MM.1S (cell line): ENCODE results near the gene BEAN1.
A peak's percentile ranks its signal among the peaks of the same experiment; 100 is the strongest.

Source experiments
- DNase-seq: peaks from one replicate; pipeline ENCODE4 v3.0.0-alpha.2; 2015
- H2AFZ ChIP-seq: fragments of 300-600 bp; sonication (generic); 2 replicates; pipeline ENCODE4 v1.6.0; 2016; ENCODE audit warnings: antibody characterized with exemption, low read length
- H3F3A ChIP-seq: fragments of 300-600 bp; sonication (generic); 2 replicates; pipeline ENCODE4 v1.6.1; 2016; ENCODE audit warnings: mild to moderate bottlenecking, antibody characterized with exemption, low read length, moderate library complexity, mixed read lengths; ENCODE audit not compliant: insufficient read depth
- H3K27ac ChIP-seq: fragments of 300-600 bp; sonication (generic); 2 replicates; pipeline ENCODE4 v1.5.1; 2016; ENCODE audit warnings: mild to moderate bottlenecking, low read length
- H3K27me3 ChIP-seq: fragments of 300-600 bp; sonication (generic); replicated peaks from 2 replicates; pipeline ENCODE4 v1.6.0; 2016; ENCODE audit warnings: low read length; ENCODE audit not compliant: insufficient read depth
- H3K36me3 ChIP-seq: fragments of 300-600 bp; sonication (generic); replicated peaks from 2 replicates; pipeline ENCODE4 v1.6.1; 2016; ENCODE audit warnings: mild to moderate bottlenecking, low read length, mixed read lengths; ENCODE audit not compliant: insufficient read depth
- H3K4me1 ChIP-seq: fragments of 300-600 bp; sonication (generic); 2 replicates; pipeline ENCODE4 v1.6.1; 2016; ENCODE audit warnings: low read length, mixed read lengths
- H3K4me2 ChIP-seq: fragments of 300-600 bp; sonication (generic); 2 replicates; pipeline ENCODE4 v1.6.0; 2016; ENCODE audit warnings: low read depth, low read length
- H3K4me3 ChIP-seq: fragments of 300-600 bp; sonication (generic); 2 replicates; pipeline ENCODE4 v1.5.1; 2016; ENCODE audit warnings: low read length, mixed read lengths
- H3K79me2 ChIP-seq: fragments of 300-600 bp; sonication (generic); 2 replicates; pipeline ENCODE4 v1.6.1; 2016; ENCODE audit warnings: mixed run types, low read length, mixed read lengths
- H3K9ac ChIP-seq: fragments of 300-600 bp; sonication (generic); 2 replicates; pipeline ENCODE4 v1.6.1; 2016; ENCODE audit warnings: low read length, mixed read lengths
- H3K9me2 ChIP-seq: fragments of 300-600 bp; sonication (generic); replicated peaks from 2 replicates; pipeline ENCODE4 v1.6.1; 2016; ENCODE audit warnings: mild to moderate bottlenecking, low read length, mixed read lengths; ENCODE audit not compliant: insufficient read depth
- H3K9me3 ChIP-seq: fragments of 300-600 bp; sonication (generic); replicated peaks from 2 replicates; pipeline ENCODE4 v1.6.1; 2016; ENCODE audit warnings: mild to moderate bottlenecking, low read length, mixed read lengths; ENCODE audit not compliant: insufficient read depth
- H4K20me1 ChIP-seq: fragments of 300-600 bp; sonication (generic); 2 replicates; pipeline ENCODE4 v1.6.1; 2016; ENCODE audit warnings: mild to moderate bottlenecking, low read length, moderate library complexity, mixed read lengths; ENCODE audit not compliant: insufficient read depth
- EZH2 ChIP-seq: fragments of 300-600 bp; sonication (generic); optimal IDR thresholded peaks from 2 replicates; pipeline ENCODE3; 2017; ENCODE audit warnings: low read depth, mild to moderate bottlenecking, antibody characterized with exemption, low read length, mixed read lengths
- EZH2phosphoT487 ChIP-seq: fragments of 300-600 bp; sonication (generic); IDR thresholded peaks from 2 replicates; pipeline ENCODE4 v1.6.1; 2018; ENCODE audit warnings: antibody characterized with exemption, low read length
- TF ChIP-seq, protein P1 (sequence below): fragments of 300-600 bp; sonication (generic); IDR thresholded peaks from 2 replicates; pipeline ENCODE4 v1.5.1; 2016; ENCODE audit warnings: antibody characterized with exemption, low read length, mixed read lengths

The BEAN1 gene

DNA sequence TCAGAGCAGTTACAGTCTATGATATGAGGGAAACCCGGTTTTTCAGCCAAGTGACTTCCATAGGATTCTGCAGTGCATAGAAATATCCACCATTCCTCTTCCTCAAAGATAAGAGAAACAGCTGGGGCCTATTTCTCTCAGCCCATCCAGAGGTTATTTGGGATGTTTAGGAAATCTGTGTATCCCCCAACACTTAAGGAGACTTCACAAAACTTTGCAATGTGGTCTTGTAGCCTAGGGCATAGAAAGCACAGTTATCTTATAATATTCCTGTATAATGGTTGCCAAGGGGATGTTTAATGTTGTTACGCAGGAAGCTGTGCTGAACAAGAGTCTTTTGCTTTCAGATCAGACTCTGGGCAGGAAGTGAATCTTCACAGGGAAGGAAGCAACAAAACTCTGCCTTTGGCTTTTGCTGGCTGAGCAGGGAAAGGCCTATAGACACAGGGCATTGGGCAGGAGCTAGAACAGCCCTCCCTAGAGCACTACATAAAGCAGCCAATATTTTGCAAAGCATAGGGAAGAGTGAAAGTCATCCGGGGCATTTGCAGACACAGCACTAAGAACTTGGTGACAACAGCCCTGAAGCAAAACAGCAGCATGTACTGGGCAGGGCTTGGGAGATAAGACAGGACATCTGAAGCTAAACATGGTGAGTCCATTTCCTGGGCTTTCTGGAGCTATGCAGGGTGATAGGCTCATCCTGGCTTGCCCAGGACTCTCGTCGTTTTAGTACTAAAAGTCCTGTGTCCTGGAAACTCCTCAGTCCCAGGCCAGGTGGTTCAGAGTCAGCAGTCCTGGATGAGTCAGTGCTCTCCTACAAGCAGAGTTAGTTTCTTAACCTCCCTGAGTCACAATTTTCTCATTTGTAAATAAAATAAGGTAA, 18.7 kb upstream of the BEAN1 start:
- H3K4me1 ChIP-seq = peaks cover 17% of the 10 kb centered on the region
- no peaks in the 10 kb centered on the region for H3K9me3 ChIP-seq
- DNase-seq = peak; percentile 72
- peaks cover 15% of the 10 kb centered on the region for H3F3A ChIP-seq
- 0 out of 2 replicates have a peak, but pooled peaks cover 16% of the 10 kb centered on the region for H3K27me3 ChIP-seq
- peak overlapping the region; percentile 68 for H3K9ac ChIP-seq
- peak overlapping the region; percentile 64 for H3K4me3 ChIP-seq
- TF ChIP-seq, protein P1, sequence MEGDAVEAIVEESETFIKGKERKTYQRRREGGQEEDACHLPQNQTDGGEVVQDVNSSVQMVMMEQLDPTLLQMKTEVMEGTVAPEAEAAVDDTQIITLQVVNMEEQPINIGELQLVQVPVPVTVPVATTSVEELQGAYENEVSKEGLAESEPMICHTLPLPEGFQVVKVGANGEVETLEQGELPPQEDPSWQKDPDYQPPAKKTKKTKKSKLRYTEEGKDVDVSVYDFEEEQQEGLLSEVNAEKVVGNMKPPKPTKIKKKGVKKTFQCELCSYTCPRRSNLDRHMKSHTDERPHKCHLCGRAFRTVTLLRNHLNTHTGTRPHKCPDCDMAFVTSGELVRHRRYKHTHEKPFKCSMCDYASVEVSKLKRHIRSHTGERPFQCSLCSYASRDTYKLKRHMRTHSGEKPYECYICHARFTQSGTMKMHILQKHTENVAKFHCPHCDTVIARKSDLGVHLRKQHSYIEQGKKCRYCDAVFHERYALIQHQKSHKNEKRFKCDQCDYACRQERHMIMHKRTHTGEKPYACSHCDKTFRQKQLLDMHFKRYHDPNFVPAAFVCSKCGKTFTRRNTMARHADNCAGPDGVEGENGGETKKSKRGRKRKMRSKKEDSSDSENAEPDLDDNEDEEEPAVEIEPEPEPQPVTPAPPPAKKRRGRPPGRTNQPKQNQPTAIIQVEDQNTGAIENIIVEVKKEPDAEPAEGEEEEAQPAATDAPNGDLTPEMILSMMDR = no peak
- no peak for TF ChIP-seq EZH2phosphoT487
- no peak for TF ChIP-seq EZH2
- peak overlapping the region; percentile 74 for H3K27ac ChIP-seq
- no peaks in the 10 kb centered on the region for H3K36me3 ChIP-seq
- peak overlapping the region; percentile 93 for H2AFZ ChIP-seq
- no peaks in the 10 kb centered on the region for H4K20me1 ChIP-seq
- no peaks in the 10 kb centered on the region for H3K9me2 ChIP-seq
- no peaks in the 10 kb centered on the region for H3K79me2 ChIP-seq
- H3K4me2 ChIP-seq = peak overlapping the region; percentile 71

DNA sequence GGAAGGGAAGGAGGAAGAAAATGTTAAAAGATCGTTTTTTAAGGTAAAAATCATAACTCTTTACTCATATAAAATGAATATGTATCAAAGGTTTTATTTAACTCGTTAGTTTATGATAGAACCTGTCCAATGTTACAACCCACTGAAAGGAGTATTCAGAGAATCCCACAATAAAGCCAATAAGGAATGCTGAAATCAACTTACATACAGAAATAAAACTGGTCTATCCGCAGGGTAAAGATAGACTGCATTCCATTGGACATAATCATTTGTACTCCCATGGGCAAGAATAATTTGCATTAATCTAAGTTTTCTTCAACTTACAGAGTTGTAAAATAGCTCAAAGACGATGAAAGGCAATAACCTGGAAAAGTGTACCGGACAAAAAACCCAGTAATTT, 17.9 kb upstream of the BEAN1 start:
- DNase-seq = no peak
- no peak for TF ChIP-seq EZH2phosphoT487
- TF ChIP-seq, protein P1 = no peak
- TF ChIP-seq EZH2 = no peak
- H3K36me3 ChIP-seq = no peaks in the 10 kb centered on the region
- H3K9me2 ChIP-seq = no peaks in the 10 kb centered on the region
- peak overlapping the region; percentile 64 for H3K4me3 ChIP-seq
- H2AFZ ChIP-seq = peak overlapping the region; percentile 93
- peaks cover 17% of the 10 kb centered on the region for H3K4me1 ChIP-seq
- 0 out of 2 replicates have a peak, but pooled peaks cover 16% of the 10 kb centered on the region for H3K27me3 ChIP-seq
- no peaks in the 10 kb centered on the region for H3K79me2 ChIP-seq
- no peaks in the 10 kb centered on the region for H4K20me1 ChIP-seq
- peak overlapping the region; percentile 71 for H3K4me2 ChIP-seq
- no peaks in the 10 kb centered on the region for H3K9me3 ChIP-seq
- peaks cover 15% of the 10 kb centered on the region for H3F3A ChIP-seq
- H3K27ac ChIP-seq = peak overlapping the region; percentile 74; the same call in 1 of the 2 replicates
- H3K9ac ChIP-seq = peak overlapping the region; percentile 68; the same call in 1 of the 2 replicates

DNA sequence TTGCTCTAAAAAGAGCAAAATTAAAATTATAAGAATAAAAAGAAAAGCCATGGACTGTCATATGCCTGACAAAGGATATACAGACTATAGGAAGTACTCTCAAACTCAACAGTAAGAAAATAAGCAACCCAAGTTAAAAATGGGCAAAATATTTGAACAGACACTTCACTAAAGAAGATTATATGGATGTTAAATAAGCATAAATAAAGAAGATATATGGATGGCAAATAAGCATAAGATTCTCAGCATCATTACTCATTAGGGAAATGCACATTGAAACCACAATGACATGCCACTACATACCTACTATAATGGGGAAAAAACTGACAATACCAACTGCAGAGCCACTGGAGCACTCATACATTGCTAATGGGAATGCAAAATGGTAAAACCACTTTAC, 14.9 kb upstream of the BEAN1 start:
- H4K20me1 ChIP-seq = no peaks in the 10 kb centered on the region
- no peak overlapping the region for H3K27ac ChIP-seq
- no peaks in the 10 kb centered on the region for H3K79me2 ChIP-seq
- H3K4me3 ChIP-seq = no peak overlapping the region
- no peak overlapping the region for H2AFZ ChIP-seq
- H3K4me2 ChIP-seq = no peak overlapping the region
- no peaks in the 10 kb centered on the region for H3K27me3 ChIP-seq
- peaks cover 26% of the 10 kb centered on the region for H3K4me1 ChIP-seq
- TF ChIP-seq, protein P1 = no peak
- TF ChIP-seq EZH2 (no peak), EZH2phosphoT487 (no peak)
- H3K36me3 ChIP-seq = no peaks in the 10 kb centered on the region
- H3K9ac ChIP-seq = no peak overlapping the region
- no peaks in the 10 kb centered on the region for H3K9me2 ChIP-seq
- no peaks in the 10 kb centered on the region for H3K9me3 ChIP-seq
- peaks cover 17% of the 10 kb centered on the region for H3F3A ChIP-seq
- no peak for DNase-seq
